MCF 10A (cell line): ENCODE measurements around the gene GRM3. TPM values are rescaled to one million over a fixed set of nuclear protein-coding genes. Genes with fewer than 3 reads are reported as not detected.
"Not testable (repeated sequence)": the region's sequence is repeated elsewhere in the genome, so short reads cannot be mapped to it uniquely, and the experiment has no call there.

ENCODE experiments used
- BruUV-seq: library from RNA; stranded (reverse); fragments of 400-500 nt; replicated peaks from 2 replicates; lab custom pipeline; 2021; lab: Mats Ljungman, UMichigan
- CTCF ChIA-PET: fragments of 300-600 bp; sonication (Branson Sonifier 250); formaldehyde crosslinking; extraction: SDS; loops from one replicate; lab custom pipeline; 2021; ENCODE audit warnings: antibody characterized with exemption, inconsistent platforms; lab: Yijun Ruan, JAX
- POLR2A ChIA-PET: fragments of 300-600, 350-650 bp; sonication (Branson Sonifier 250); formaldehyde crosslinking; extraction: SDS; loops from one replicate; lab custom pipeline; 2020; ENCODE audit warnings: antibody characterized with exemption, inconsistent platforms; lab: Yijun Ruan, JAX
- DNase-seq: peaks from one replicate; pipeline ENCODE4 v3.0.0-alpha.2; 2018; ENCODE audit not compliant: unreplicated experiment
- H3K27ac Mint-ChIP-seq: one replicate; pipeline ENCODE4 v1.8.0; 2022; ENCODE audit warnings: mild to moderate bottlenecking, low read depth, mixed read lengths; ENCODE audit not compliant: unreplicated experiment
- H3K27me3 Mint-ChIP-seq: one replicate; pipeline ENCODE4 v1.8.0; 2022; ENCODE audit warnings: mixed read lengths; ENCODE audit not compliant: insufficient read depth, unreplicated experiment
- H3K36me3 Mint-ChIP-seq: one replicate; pipeline ENCODE4 v1.8.0; 2022; ENCODE audit warnings: mild to moderate bottlenecking, moderate library complexity, mixed read lengths; ENCODE audit not compliant: insufficient read depth, unreplicated experiment
- H3K4me1 Mint-ChIP-seq: one replicate; pipeline ENCODE4 v1.8.0; 2022; ENCODE audit warnings: mixed read lengths; ENCODE audit not compliant: insufficient read depth, unreplicated experiment
- H3K4me3 Mint-ChIP-seq: one replicate; pipeline ENCODE4 v1.8.0; 2022; ENCODE audit warnings: mild to moderate bottlenecking, moderate library complexity, mixed read lengths; ENCODE audit not compliant: unreplicated experiment
- H3K9me3 Mint-ChIP-seq: one replicate; pipeline ENCODE4 v1.8.0; 2022; ENCODE audit warnings: mixed read lengths; ENCODE audit not compliant: unreplicated experiment
- intact Hi-C: fragments of 100-400 bp; cut with micrococcal nuclease; formaldehyde crosslinking; loops from 2 replicates; pipeline ENCODE4 v1.14.1; 2022
- total RNA-seq: library from RNA; stranded (reverse); gene quantifications from 2 replicates; pipeline ENCODE4 v1.2.3, GENCODE V29; 2022
- TF ChIP-seq, protein P1 (sequence below): fragments of 200-600 bp; IDR thresholded peaks from one replicate; pipeline ENCODE4 v1.8.0; 2022; ENCODE audit warnings: antibody characterized with exemption, mild to moderate bottlenecking; ENCODE audit not compliant: unreplicated experiment

GRM3 gene
- total RNA-seq, 1 experiment from 2014 or later: not detected

- BruUV-seq: no TSS peak
- TF ChIP-seq, protein P1, sequence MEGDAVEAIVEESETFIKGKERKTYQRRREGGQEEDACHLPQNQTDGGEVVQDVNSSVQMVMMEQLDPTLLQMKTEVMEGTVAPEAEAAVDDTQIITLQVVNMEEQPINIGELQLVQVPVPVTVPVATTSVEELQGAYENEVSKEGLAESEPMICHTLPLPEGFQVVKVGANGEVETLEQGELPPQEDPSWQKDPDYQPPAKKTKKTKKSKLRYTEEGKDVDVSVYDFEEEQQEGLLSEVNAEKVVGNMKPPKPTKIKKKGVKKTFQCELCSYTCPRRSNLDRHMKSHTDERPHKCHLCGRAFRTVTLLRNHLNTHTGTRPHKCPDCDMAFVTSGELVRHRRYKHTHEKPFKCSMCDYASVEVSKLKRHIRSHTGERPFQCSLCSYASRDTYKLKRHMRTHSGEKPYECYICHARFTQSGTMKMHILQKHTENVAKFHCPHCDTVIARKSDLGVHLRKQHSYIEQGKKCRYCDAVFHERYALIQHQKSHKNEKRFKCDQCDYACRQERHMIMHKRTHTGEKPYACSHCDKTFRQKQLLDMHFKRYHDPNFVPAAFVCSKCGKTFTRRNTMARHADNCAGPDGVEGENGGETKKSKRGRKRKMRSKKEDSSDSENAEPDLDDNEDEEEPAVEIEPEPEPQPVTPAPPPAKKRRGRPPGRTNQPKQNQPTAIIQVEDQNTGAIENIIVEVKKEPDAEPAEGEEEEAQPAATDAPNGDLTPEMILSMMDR: no peak
- Mint-ChIP-seq H3K4me3 (no peak overlapping the region), H3K4me1 (no peaks in the 10 kb centered on the region), H3K36me3 (no peaks in the 10 kb centered on the region), H3K27me3 (peaks cover 51% of the 10 kb centered on the region), H3K9me3 (no peaks in the 10 kb centered on the region), H3K27ac (no peak overlapping the region)
- ChIA-PET CTCF (interaction anchor here (0.5 kb wide), 2 partner anchors 20 to 841 kb away, joined by 3 read pairs; no protein-coding TSS in a partner anchor), POLR2A (no interaction called here)
- intact Hi-C loops: no loop called here
- peak; percentile 3 for DNase-seq
Measured at GRCh38 chr7:86600506-86601290, 43.0 kb upstream of the GRM3 start.

DNA sequence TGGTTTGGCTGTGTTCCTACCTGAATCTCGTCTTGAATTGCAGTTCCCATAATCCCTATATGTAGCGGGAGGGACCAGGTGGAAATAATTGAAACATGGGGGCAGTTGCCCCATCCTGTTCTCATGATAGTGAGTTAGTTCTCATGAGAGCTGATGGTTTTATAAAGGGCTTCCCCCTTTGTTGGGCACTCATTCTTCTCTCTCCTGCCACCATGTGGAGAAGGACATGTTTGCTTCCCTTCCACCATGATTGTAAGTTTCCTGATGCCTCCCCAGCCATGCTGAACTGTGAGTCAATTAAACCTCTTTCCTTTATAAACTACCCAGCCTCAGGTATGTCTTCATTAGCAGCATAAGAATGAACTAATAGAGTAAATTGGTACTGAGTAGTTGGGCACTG lies 28.0 kb upstream of the GRM3 start:
- DNase-seq, POLR2A ChIA-PET, H3K4me1 Mint-ChIP-seq, H3K36me3 Mint-ChIP-seq, CTCF ChIA-PET, H3K4me3 Mint-ChIP-seq, BruUV-seq, H3K9me3 Mint-ChIP-seq, intact Hi-C loops, H3K27ac Mint-ChIP-seq: not testable (repeated sequence)
- peaks cover 11% of the 10 kb centered on the region for H3K27me3 Mint-ChIP-seq

DNA sequence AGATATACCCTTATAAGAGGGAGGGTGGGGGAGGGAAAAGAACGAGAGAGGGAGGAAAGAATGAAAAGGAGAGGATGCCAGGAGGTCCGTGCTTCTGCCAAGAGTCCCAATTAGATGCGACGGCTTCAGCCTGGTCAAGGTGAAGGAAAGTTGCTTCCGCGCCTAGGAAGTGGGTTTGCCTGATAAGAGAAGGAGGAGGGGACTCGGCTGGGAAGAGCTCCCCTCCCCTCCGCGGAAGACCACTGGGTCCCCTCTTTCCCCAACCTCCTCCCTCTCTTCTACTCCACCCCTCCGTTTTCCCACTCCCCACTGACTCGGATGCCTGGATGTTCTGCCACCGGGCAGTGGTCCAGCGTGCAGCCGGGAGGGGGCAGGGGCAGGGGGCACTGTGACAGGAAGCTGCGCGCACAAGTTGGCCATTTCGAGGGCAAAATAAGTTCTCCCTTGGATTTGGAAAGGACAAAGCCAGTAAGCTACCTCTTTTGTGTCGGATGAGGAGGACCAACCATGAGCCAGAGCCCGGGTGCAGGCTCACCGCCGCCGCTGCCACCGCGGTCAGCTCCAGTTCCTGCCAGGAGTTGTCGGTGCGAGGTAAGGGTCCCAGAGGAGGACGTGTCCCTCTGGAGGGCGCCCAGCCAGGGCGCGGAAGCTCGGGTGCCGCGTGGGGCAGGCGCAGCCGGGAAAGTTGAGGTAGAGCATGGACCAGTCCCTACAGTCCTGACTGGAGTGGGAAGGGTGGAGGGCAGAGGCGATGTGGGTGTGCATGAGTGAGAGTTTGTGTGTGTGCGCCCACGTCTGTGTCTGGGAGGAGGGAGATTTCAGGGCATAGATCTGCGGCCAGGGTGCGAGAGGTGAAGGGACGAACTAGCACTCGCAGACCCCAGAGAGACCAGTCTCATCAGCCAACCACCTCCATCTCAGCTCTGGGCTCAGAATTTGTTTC lies 844 bp downstream of the GRM3 start:
- no peak for DNase-seq
- H3K9me3 Mint-ChIP-seq: no peaks in the 10 kb centered on the region
- POLR2A ChIA-PET: no interaction called here
- TF ChIP-seq, protein P1: no peak
- no peak overlapping the region for H3K4me3 Mint-ChIP-seq
- no peak overlapping the region for H3K27ac Mint-ChIP-seq
- no TSS peak for BruUV-seq
- intact Hi-C loops: no loop called here
- CTCF ChIA-PET: interaction anchor here (0.6 kb wide), 1 partner anchor 183 kb away, joined by 3 read pairs; no protein-coding TSS in a partner anchor
- no peaks in the 10 kb centered on the region for H3K36me3 Mint-ChIP-seq
- H3K27me3 Mint-ChIP-seq: peaks cover 73% of the 10 kb centered on the region
- no peaks in the 10 kb centered on the region for H3K4me1 Mint-ChIP-seq

GRCh38 chr7:86645225-86645608 lies 1.5 kb downstream of the GRM3 start:
- H3K27me3 Mint-ChIP-seq: peaks cover 66% of the 10 kb centered on the region
- ChIA-PET CTCF (no interaction called here), POLR2A (interaction anchor here (0.6 kb wide), 1 partner anchor 845 kb away, joined by 3 read pairs; no protein-coding TSS in a partner anchor)
- DNase-seq: no peak
- H3K4me1 Mint-ChIP-seq: no peaks in the 10 kb centered on the region
- H3K9me3 Mint-ChIP-seq: no peaks in the 10 kb centered on the region
- no peaks in the 10 kb centered on the region for H3K36me3 Mint-ChIP-seq
- no TSS peak for BruUV-seq
- TF ChIP-seq, protein P1: no peak
- no peak overlapping the region for H3K4me3 Mint-ChIP-seq
- H3K27ac Mint-ChIP-seq: no peak overlapping the region
- intact Hi-C loops: no loop called here
